ENCODE measurements around the gene OR4D1. TPM values are rescaled to one million over a fixed set of nuclear protein-coding genes. Genes with fewer than 3 reads are reported as not detected.

Gene OR4D1
- total and polyA plus RNA-seq, 4 donors, result under 0.01 TPM; not detected in 3

DNA sequence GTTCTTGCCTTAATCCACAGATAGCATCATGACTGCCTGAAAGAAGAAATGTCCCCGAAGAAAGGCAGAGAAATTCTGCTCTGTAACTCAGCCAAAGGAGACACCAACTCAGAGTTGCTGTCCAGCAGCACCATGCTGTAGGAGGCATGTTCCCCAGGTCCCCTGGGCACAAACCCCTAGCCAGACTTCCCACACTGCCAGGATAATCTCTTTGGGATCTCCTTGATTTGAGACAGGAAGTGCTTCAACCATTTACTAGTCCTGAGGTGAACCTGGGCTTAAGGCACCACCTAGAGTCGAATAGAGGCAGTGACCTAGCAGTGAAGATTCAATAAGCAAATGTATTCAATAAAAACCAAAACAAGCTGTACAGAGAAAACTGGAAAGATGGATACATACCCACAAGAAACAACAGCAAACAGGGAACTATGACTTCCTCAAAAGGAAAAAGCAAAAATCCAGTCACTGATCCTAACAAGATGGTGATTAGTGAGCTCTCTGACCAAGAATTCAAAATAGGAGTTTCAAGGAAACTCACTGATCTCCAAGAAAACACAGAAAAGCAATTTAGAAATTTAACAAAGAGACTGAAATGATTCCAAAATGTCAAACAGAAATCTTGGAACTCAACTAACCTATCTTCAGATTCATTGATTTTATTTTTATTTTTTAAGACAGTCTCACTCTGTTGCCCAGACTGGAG is 24.3 kb downstream of the OR4D1 start:
- no peak overlapping the region for H3K27ac ChIP-seq (ENCODE audit: low read depth in 1 of 2, low read length in 2 of 2)
- TF ChIP-seq RAD21 (IDR thresholded peaks at IDR 0.05) (peak; percentile 49 to 64), FOXA2 (IDR thresholded peaks at IDR 0.05) (no peak), NR2F2 (IDR thresholded peaks at IDR 0.05) (no peak), HNF4G (IDR thresholded peaks at IDR 0.05) (no peak), RXRA (IDR thresholded peaks at IDR 0.05) (peak in 1 of 2 donors; percentile 28)
- TF ChIP-seq, protein P1, sequence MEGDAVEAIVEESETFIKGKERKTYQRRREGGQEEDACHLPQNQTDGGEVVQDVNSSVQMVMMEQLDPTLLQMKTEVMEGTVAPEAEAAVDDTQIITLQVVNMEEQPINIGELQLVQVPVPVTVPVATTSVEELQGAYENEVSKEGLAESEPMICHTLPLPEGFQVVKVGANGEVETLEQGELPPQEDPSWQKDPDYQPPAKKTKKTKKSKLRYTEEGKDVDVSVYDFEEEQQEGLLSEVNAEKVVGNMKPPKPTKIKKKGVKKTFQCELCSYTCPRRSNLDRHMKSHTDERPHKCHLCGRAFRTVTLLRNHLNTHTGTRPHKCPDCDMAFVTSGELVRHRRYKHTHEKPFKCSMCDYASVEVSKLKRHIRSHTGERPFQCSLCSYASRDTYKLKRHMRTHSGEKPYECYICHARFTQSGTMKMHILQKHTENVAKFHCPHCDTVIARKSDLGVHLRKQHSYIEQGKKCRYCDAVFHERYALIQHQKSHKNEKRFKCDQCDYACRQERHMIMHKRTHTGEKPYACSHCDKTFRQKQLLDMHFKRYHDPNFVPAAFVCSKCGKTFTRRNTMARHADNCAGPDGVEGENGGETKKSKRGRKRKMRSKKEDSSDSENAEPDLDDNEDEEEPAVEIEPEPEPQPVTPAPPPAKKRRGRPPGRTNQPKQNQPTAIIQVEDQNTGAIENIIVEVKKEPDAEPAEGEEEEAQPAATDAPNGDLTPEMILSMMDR (IDR thresholded peaks at IDR 0.05; ENCODE audit: low read depth, low read length, missing input control), result peak; percentile 33
- TF ChIP-seq, protein P2, sequence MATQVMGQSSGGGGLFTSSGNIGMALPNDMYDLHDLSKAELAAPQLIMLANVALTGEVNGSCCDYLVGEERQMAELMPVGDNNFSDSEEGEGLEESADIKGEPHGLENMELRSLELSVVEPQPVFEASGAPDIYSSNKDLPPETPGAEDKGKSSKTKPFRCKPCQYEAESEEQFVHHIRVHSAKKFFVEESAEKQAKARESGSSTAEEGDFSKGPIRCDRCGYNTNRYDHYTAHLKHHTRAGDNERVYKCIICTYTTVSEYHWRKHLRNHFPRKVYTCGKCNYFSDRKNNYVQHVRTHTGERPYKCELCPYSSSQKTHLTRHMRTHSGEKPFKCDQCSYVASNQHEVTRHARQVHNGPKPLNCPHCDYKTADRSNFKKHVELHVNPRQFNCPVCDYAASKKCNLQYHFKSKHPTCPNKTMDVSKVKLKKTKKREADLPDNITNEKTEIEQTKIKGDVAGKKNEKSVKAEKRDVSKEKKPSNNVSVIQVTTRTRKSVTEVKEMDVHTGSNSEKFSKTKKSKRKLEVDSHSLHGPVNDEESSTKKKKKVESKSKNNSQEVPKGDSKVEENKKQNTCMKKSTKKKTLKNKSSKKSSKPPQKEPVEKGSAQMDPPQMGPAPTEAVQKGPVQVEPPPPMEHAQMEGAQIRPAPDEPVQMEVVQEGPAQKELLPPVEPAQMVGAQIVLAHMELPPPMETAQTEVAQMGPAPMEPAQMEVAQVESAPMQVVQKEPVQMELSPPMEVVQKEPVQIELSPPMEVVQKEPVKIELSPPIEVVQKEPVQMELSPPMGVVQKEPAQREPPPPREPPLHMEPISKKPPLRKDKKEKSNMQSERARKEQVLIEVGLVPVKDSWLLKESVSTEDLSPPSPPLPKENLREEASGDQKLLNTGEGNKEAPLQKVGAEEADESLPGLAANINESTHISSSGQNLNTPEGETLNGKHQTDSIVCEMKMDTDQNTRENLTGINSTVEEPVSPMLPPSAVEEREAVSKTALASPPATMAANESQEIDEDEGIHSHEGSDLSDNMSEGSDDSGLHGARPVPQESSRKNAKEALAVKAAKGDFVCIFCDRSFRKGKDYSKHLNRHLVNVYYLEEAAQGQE (IDR thresholded peaks at IDR 0.05), result peak; percentile 60
- H3K4me1 ChIP-seq (ENCODE audit: control insufficient read depth in 4 of 4, insufficient read depth in 4 of 4, low read length in 3 of 4), result no peaks in the 10 kb centered on the region
- H3K9me3 ChIP-seq (ENCODE audit: control insufficient read depth in 4 of 4, low read length in 3 of 4), result no peaks in the 10 kb centered on the region
- H3K27me3 ChIP-seq (ENCODE audit: control insufficient read depth in 4 of 4, insufficient read depth in 4 of 4, low read length in 3 of 4), result peaks cover 0 to 2% (median 0%) of the 10 kb centered on the region in 4 donors
- no peak overlapping the region for H3K9ac ChIP-seq (ENCODE audit: low read depth in 1 of 2, low read length in 2 of 2)
- no peak overlapping the region for H3K4me3 ChIP-seq (ENCODE audit: low read depth in 1 of 3, low read length in 3 of 3)
- no peak for DNase-seq (ENCODE audit: low spot score)
- WGBS, result 39% methylated on average over 2 of the region's 2 CpGs
- no peaks in the 10 kb centered on the region for H3K36me3 ChIP-seq (ENCODE audit: control insufficient read depth in 4 of 4, insufficient read depth in 3 of 4, low read depth in 1 of 4, low read length in 3 of 4)

DNA sequence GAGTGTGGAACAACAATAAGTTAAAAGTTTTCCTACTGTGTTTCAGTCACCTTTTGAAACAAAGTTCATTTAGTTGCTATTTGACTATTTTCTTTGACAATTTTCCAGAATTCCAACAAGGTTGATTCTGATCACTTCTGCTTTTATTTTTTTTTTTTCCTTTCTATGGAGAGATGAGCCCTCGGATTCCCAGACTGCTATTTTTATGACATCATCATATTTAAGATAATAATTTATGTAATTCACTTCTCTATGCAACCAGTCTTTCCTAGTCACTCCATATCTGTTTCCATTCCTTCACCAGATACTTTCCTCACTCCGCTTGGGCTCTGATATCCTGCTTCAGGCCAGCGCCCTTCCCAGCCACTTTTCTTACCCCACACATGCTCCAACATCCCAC is 26.7 kb downstream of the OR4D1 start:
- WGBS, result 45% methylated on average over 3 of the region's 3 CpGs
- Histone ChIP-seq H3K9me3 (ENCODE audit: control insufficient read depth in 4 of 4, low read length in 3 of 4) (no peaks in the 10 kb centered on the region), H3K27ac (ENCODE audit: low read depth in 1 of 2, low read length in 2 of 2) (no peak overlapping the region), H3K4me1 (ENCODE audit: control insufficient read depth in 4 of 4, insufficient read depth in 4 of 4, low read length in 3 of 4) (no peaks in the 10 kb centered on the region), H3K27me3 (ENCODE audit: control insufficient read depth in 4 of 4, insufficient read depth in 4 of 4, low read length in 3 of 4) (peaks cover 0 to 2% (median 0%) of the 10 kb centered on the region in 4 donors), H3K36me3 (ENCODE audit: control insufficient read depth in 4 of 4, insufficient read depth in 3 of 4, low read depth in 1 of 4, low read length in 3 of 4) (no peaks in the 10 kb centered on the region), H3K4me3 (ENCODE audit: low read depth in 1 of 3, low read length in 3 of 3) (no peak overlapping the region), H3K9ac (ENCODE audit: low read depth in 1 of 2, low read length in 2 of 2) (no peak overlapping the region)
- DNase-seq (ENCODE audit: low spot score), result no peak
- no peak for TF ChIP-seq GABPA (IDR thresholded peaks at IDR 0.05 in 1 of 2, conservative IDR thresholded peaks at IDR 0.05 in 1 of 2)
- TF ChIP-seq YY1 (IDR thresholded peaks at IDR 0.05), result no peak
- no peak for TF ChIP-seq NR2F2 (IDR thresholded peaks at IDR 0.05)
- TF ChIP-seq FOXA2 (IDR thresholded peaks at IDR 0.05), result no peak
- no peak for TF ChIP-seq FOXA1 (IDR thresholded peaks at IDR 0.05)
- TF ChIP-seq, protein P1 (IDR thresholded peaks at IDR 0.05; ENCODE audit: low read depth, low read length, missing input control), result no peak
- no peak for TF ChIP-seq HNF4A (conservative IDR thresholded peaks at IDR 0.05)
- no peak for TF ChIP-seq RAD21 (IDR thresholded peaks at IDR 0.05)

Data from liver (tissue), 9 donors.